Measurements from ENCODE around the gene CHKA.

DNA sequence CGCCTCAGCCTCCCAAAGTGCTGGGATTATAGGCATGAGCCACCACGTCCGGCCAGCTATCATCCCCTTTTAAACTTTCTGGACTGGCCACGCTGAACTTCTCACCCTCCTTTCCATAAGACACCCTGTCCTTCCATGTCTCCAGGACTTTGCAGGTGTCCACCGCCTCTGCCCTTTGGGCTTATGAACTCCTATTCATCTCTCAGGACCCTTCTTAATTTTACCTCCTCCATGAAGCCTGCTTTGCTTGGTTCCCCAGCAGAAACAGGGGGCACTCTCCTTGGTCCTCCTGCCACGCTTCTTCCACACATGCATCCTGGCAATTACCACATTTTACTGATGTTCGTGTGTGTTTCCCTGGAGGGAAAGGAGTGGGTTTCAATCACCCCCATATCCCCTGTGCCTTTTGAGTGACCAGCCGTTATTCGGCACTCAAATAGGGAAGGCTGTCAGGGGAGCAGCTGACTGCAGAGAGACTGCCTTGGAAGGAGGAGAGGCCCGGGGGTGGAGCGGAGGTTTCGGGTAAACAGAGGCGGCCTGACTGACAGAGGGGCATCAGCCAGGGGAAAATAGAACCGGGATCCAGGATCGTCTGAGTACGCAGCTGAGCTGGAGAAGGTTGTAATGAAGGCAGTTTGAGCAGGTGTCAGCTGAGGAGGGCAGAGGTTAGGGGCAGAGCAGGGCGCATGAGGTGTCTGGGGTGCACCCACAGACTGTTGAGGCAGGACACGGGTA lies 27.1 kb upstream of the CHKA start:
- TF ChIP-seq, protein P1, sequence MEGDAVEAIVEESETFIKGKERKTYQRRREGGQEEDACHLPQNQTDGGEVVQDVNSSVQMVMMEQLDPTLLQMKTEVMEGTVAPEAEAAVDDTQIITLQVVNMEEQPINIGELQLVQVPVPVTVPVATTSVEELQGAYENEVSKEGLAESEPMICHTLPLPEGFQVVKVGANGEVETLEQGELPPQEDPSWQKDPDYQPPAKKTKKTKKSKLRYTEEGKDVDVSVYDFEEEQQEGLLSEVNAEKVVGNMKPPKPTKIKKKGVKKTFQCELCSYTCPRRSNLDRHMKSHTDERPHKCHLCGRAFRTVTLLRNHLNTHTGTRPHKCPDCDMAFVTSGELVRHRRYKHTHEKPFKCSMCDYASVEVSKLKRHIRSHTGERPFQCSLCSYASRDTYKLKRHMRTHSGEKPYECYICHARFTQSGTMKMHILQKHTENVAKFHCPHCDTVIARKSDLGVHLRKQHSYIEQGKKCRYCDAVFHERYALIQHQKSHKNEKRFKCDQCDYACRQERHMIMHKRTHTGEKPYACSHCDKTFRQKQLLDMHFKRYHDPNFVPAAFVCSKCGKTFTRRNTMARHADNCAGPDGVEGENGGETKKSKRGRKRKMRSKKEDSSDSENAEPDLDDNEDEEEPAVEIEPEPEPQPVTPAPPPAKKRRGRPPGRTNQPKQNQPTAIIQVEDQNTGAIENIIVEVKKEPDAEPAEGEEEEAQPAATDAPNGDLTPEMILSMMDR (conservative IDR thresholded peaks at IDR 0.05; ENCODE audit: low read depth, low read length) = no peak
- TF ChIP-seq BHLHE40 (IDR thresholded peaks at IDR 0.05; ENCODE audit: low read depth, low read length) (no peak), POLR2A (IDR thresholded peaks at IDR 0.05; ENCODE audit: low read depth, low read length) (no peak), RFX5 (IDR thresholded peaks at IDR 0.05; ENCODE audit: low read depth, low read length) (no peak), MAZ (IDR thresholded peaks at IDR 0.05; ENCODE audit: borderline replicate concordance, low read depth, low read length) (no peak)

Measured in IMR-90 (cell line).